GM19043 (cell line): Measurements from ENCODE around the gene COLEC12.
"Not testable (repeated sequence)": the region's sequence is repeated elsewhere in the genome, so short reads cannot be mapped to it uniquely, and the experiment has no call there.

Experiments used
- ATAC-seq: cut with Tn5 transposase; IDR thresholded peaks from one replicate; pipeline ENCODE4 v1.9.1; 2021; ENCODE audit warnings: low read depth; ENCODE audit not compliant: unreplicated experiment

Gene COLEC12

GRCh38 chr18:297936-298335 lies 202.6 kb downstream of the COLEC12 start:
- no peak for ATAC-seq

- ATAC-seq, result no peak
Measured at GRCh38 chr18:295756-296490, 204.6 kb downstream of the COLEC12 start.

- ATAC-seq, result no peak
Measured at GRCh38 chr18:294566-294965, 205.9 kb downstream of the COLEC12 start.

- ATAC-seq, result no peak
Measured at GRCh38 chr18:293536-293935, 207.0 kb downstream of the COLEC12 start.

GRCh38 chr18:292271-292670 lies 208.2 kb downstream of the COLEC12 start:
- ATAC-seq, result no peak

- ATAC-seq, result not testable (repeated sequence)
Measured at GRCh38 chr18:289970-290369, 210.5 kb downstream of the COLEC12 start.

GRCh38 chr18:289026-289425 lies 211.5 kb downstream of the COLEC12 start:
- ATAC-seq, result no peak

- no peak for ATAC-seq
Measured at GRCh38 chr18:286515-287310, 213.8 kb downstream of the COLEC12 start.

GRCh38 chr18:285817-286216 lies 214.7 kb downstream of the COLEC12 start:
- no peak for ATAC-seq

- no peak for ATAC-seq
Measured at GRCh38 chr18:275486-275885, 225.0 kb downstream of the COLEC12 start.

- no peak for ATAC-seq
Measured at GRCh38 chr18:274313-274712, 226.2 kb downstream of the COLEC12 start.

- no peak for ATAC-seq
Measured at GRCh38 chr18:273525-273924, 227.0 kb downstream of the COLEC12 start.

- no peak for ATAC-seq
Measured at GRCh38 chr18:272650-273049, 227.9 kb downstream of the COLEC12 start.

- ATAC-seq, result no peak
Measured at GRCh38 chr18:269480-270095, 230.9 kb downstream of the COLEC12 start.

- ATAC-seq, result peak; percentile 85
Measured at GRCh38 chr18:267688-268552, 232.6 kb downstream of the COLEC12 start, which contains the start of gene THOC1. TSS of gene THOC1 (minus strand) at chr18:268047. CDS start at chr18:268019, 28 bp downstream.

GRCh38 chr18:267380-267687 lies 233.2 kb downstream of the COLEC12 start:
- ATAC-seq, result no peak
